GM12878 (cell line): ENCODE measurements around the gene EEPD1. TPM values are rescaled to one million over a fixed set of nuclear protein-coding genes. Genes with fewer than 3 reads are reported as not detected.

Experiments used
- ATAC-seq: fragments of 200-7000 bp; cut with Tn5 transposase; 3 replicates; pipeline ENCODE4 v1.9.1; 2020; ENCODE audit warnings: mild to moderate bottlenecking, moderate library complexity
- BruUV-seq: library from RNA; stranded (reverse); fragments of 400-500 nt; replicated peaks from 2 replicates; lab custom pipeline; 2021; lab: Mats Ljungman, UMichigan
- CTCF ChIA-PET: fragments of 300-600 bp; sonication (Branson Sonifier 250); formaldehyde crosslinking; extraction: SDS; loops from one replicate; lab custom pipeline; 2021; ENCODE audit warnings: inconsistent platforms; lab: Yijun Ruan, JAX
- POLR2A ChIA-PET: fragments of 350-600 bp; formaldehyde crosslinking; extraction: SDS; loops from one replicate; lab custom pipeline; 2021; ENCODE audit warnings: inconsistent platforms; lab: Charles Lee
- RAD21 ChIA-PET: fragments of 300-600 bp; sonication (Branson Sonifier 250); formaldehyde crosslinking; loops from one replicate; lab custom pipeline; 2023; ENCODE audit warnings: antibody characterized with exemption; ENCODE audit not compliant: unreplicated experiment; lab: Charles Lee
- SMC1A ChIA-PET: fragments of 300-600 bp; sonication (Branson Sonifier 250); formaldehyde crosslinking; loops from one replicate; lab custom pipeline; 2023; ENCODE audit not compliant: unreplicated experiment, uncharacterized antibody; lab: Charles Lee
- DNase-seq: peaks from one replicate; pipeline ENCODE4 v3.0.0-alpha.2; 2011; ENCODE audit warnings: low read depth, low spot score
- FAIRE-seq: peaks from 3 replicates; lab custom pipeline; 2011; peaks lifted over from hg19 to GRCh38; lab: Jason Lieb, UNC
- H2AFZ ChIP-seq: 2 replicates; pipeline ENCODE4 v1.6.0; 2011; ENCODE audit warnings: low read depth, low read length, control low read depth; ENCODE audit not compliant: control insufficient read depth
- H3K27ac ChIP-seq: 2 replicates; pipeline ENCODE4 v1.5.1; 2011; ENCODE audit warnings: control low read depth; ENCODE audit not compliant: control insufficient read depth, insufficient read depth
- H3K27me3 ChIP-seq, 2 experiments: replicated peaks in 1 of 2; 2 replicates each; pipeline versions ENCODE4 v1.6.0 to v1.6.1; 2011; ENCODE audit warnings: low read length in 1 of 2; ENCODE audit not compliant: control insufficient read depth in 2 of 2, insufficient read depth in 2 of 2
- H3K36me3 ChIP-seq, 2 experiments: 2 replicates each; pipeline ENCODE4 v1.5.1; 2011; ENCODE audit warnings: low read length in 1 of 2; ENCODE audit not compliant: control insufficient read depth in 2 of 2, insufficient read depth in 2 of 2
- H3K4me1 ChIP-seq: 2 replicates; pipeline ENCODE4 v1.6.1; 2011; ENCODE audit warnings: mild to moderate bottlenecking, low read length, moderate library complexity, mixed read lengths; ENCODE audit not compliant: control insufficient read depth, insufficient read depth
- H3K4me2 ChIP-seq: 2 replicates; pipeline ENCODE4 v1.6.0; 2011; ENCODE audit warnings: control low read depth; ENCODE audit not compliant: control insufficient read depth, insufficient read depth
- H3K4me3 ChIP-seq: fragments of 200-600 bp; sonication (generic); 2 replicates; pipeline ENCODE4 v1.5.1; 2016
- H3K79me2 ChIP-seq: 2 replicates; pipeline ENCODE4 v1.6.0; 2011; ENCODE audit warnings: low read length; ENCODE audit not compliant: control insufficient read depth, insufficient read depth
- H3K9ac ChIP-seq: 2 replicates; pipeline ENCODE4 v1.8.0; 2011; ENCODE audit warnings: low read length, control low read depth, mixed read lengths; ENCODE audit not compliant: control insufficient read depth, insufficient read depth
- H3K9me3 ChIP-seq: replicated peaks from 3 replicates; pipeline ENCODE4 v1.5.1; 2011; ENCODE audit warnings: mild to moderate bottlenecking, low read length; ENCODE audit not compliant: control insufficient read depth, insufficient read depth
- H4K20me1 ChIP-seq: 2 replicates; pipeline ENCODE4 v1.6.0; 2011; ENCODE audit not compliant: control insufficient read depth, insufficient read depth
- CBX5 ChIP-seq: sonication (generic); IDR thresholded peaks from 2 replicates; pipeline ENCODE4 v1.6.1; 2016; ENCODE audit warnings: low read depth, moderate library complexity, mild to moderate bottlenecking, inconsistent platforms
- HDAC2 ChIP-seq: fragments of 200-600 bp; sonication (generic); IDR thresholded peaks from 2 replicates; pipeline ENCODE4 v1.6.1; 2017
- LARP7 ChIP-seq: fragments of 450-650 bp; IDR thresholded peaks from 2 replicates; pipeline ENCODE4 v1.6.1; 2017; ENCODE audit warnings: mild to moderate bottlenecking
- NR2F1 ChIP-seq: fragments of 450-650 bp; conservative IDR thresholded peaks from 2 replicates; pipeline ENCODE4 v1.6.1; 2017; ENCODE audit warnings: mild to moderate bottlenecking
- STAT1 ChIP-seq: fragments of 450-650 bp; conservative IDR thresholded peaks from 2 replicates; pipeline ENCODE4 v1.6.1; 2014; ENCODE audit warnings: antibody characterized with exemption, mild to moderate bottlenecking
- USF1 ChIP-seq: IDR thresholded peaks from 2 replicates; pipeline ENCODE4 v1.6.1; 2011; ENCODE audit warnings: borderline replicate concordance, low read depth, mild to moderate bottlenecking, moderate library complexity, mixed read lengths, low read length; ENCODE audit not compliant: insufficient read depth; ENCODE audit errors: extremely low read length
- YY1 ChIP-seq: IDR thresholded peaks from 2 replicates; pipeline ENCODE4 v1.6.1; 2011; ENCODE audit warnings: low read depth, mild to moderate bottlenecking, low read length
- WGBS: methylation state at CpG from one replicate; pipeline ENCODE4 v1.1.6; 2016; ENCODE audit warnings: low lambda C conversion rate; ENCODE audit not compliant: insufficient replicate concordance, insufficient coverage; ENCODE audit errors: missing lambda C conversion rate; 5-methylcytosine and 5-hydroxymethylcytosine counted together
- in situ Hi-C: fragments of 300-500 bp; cut with MboI; formaldehyde crosslinking; loops from 9 replicates; pipeline ENCODE4 v1.14.3; 2018; ENCODE audit warnings: mixed read lengths
- intact Hi-C: fragments of 100-400 bp; cut with micrococcal nuclease; formaldehyde crosslinking; loops from one replicate; pipeline ENCODE4 v1.14.2; 2022; ENCODE audit not compliant: unreplicated experiment
- polyA plus RNA-seq, 11 experiments: library from polyadenylated mRNA; depleted of rRNA in 4 of 11; unstranded in 6 of 11; stranded (reverse) in 5 of 11; fragments of >200 nt; fragmentation: Nextera tagmentation in 4 of 11; fragmentation: Illumina TruSeq in 1 of 11; extraction: Ambion mirVana in 4 of 11; extraction: Trizol in 1 of 11; gene quantifications; 1 replicate in 1 of 11; 2 replicates in 10 of 11; pipeline versions ENCODE4 v1.2.1 to v1.2.3, GENCODE V29; 2011 to 2016; ENCODE audit warnings: inconsistent platforms in 2 of 11, missing spikeins in 2 of 11, low read depth in 1 of 11
- total RNA-seq, 4 experiments: library from RNA; depleted of rRNA in 3 of 4; stranded (reverse); fragments of >200 nt in 3 of 4; fragmentation: Illumina TruSeq in 1 of 4; extraction: Trizol in 1 of 4; gene quantifications; 2 replicates each; pipeline versions ENCODE4 v1.2.1 to v1.2.3, GENCODE V29; 2013 to 2021

The EEPD1 gene
- total and polyA plus RNA-seq, 10 of the 15 experiments (the other 5 are each of a cell fraction or from before 2014, with no cell fraction given), result 0.24 to 2.8 (median 0.86) TPM; not detected in 1

GRCh38 chr7:36299223-36299774 lies 146.2 kb downstream of the EEPD1 start:
- Histone ChIP-seq H2AFZ (no peak overlapping the region), H3K4me2 (no peak overlapping the region), H3K27ac (no peak overlapping the region), H3K27me3 (no peaks in the 10 kb centered on the region), H3K9me3 (no peaks in the 10 kb centered on the region), H3K9ac (no peak overlapping the region), H3K79me2 (no peaks in the 10 kb centered on the region), H3K4me1 (no peaks in the 10 kb centered on the region), H3K36me3 (no peaks in the 10 kb centered on the region), H4K20me1 (no peaks in the 10 kb centered on the region), H3K4me3 (no peak overlapping the region)
- in situ Hi-C loops (loop anchor here (10.0 kb wide), 1 partner anchor 374 kb away; no protein-coding TSS in a partner anchor), intact Hi-C loops (no loop called here)
- BruUV-seq, result no TSS peak
- SMC1A ChIA-PET, result no interaction called here
- FAIRE-seq, result no peak
- ATAC-seq, result no peak
- TF ChIP-seq YY1, result no peak
- TF ChIP-seq LARP7, result no peak
- TF ChIP-seq NR2F1, result no peak
- no peak for TF ChIP-seq USF1
- TF ChIP-seq CBX5, result no peak
- no peak for TF ChIP-seq STAT1
- no peak for TF ChIP-seq HDAC2
- POLR2A ChIA-PET, result no interaction called here
- RAD21 ChIA-PET, result no interaction called here
- 60% methylated on average over 17 of the region's 17 CpGs for WGBS
- CTCF ChIA-PET, result interaction anchor here (1.2 to 3.0 kb wide), 2 partner anchors 9 to 19 kb away, joined by 3 to 14 read pairs; no protein-coding TSS in a partner anchor
- DNase-seq, result no peak
